HG02642 (cell line): ENCODE measurements around the gene SNED1.

Source experiments
- ATAC-seq: cut with Tn5 transposase; IDR thresholded peaks from one replicate; pipeline ENCODE4 v1.9.1; 2021; ENCODE audit warnings: mild to moderate bottlenecking; ENCODE audit not compliant: unreplicated experiment, poor library complexity

Gene SNED1

GRCh38 chr2:241118737-241119505 lies 120.5 kb downstream of the SNED1 start:
- ATAC-seq, result no peak

GRCh38 chr2:241120440-241120839 lies 122.0 kb downstream of the SNED1 start:
- no peak for ATAC-seq

GRCh38 chr2:241121008-241121407 lies 122.6 kb downstream of the SNED1 start:
- ATAC-seq, result no peak

- no peak for ATAC-seq
Observed at GRCh38 chr2:241122376-241123002, 124.1 kb downstream of the SNED1 start.

GRCh38 chr2:241123816-241124536 lies 125.6 kb downstream of the SNED1 start:
- no peak for ATAC-seq

- ATAC-seq, result no peak
Observed at GRCh38 chr2:241125626-241126025, 127.2 kb downstream of the SNED1 start.

GRCh38 chr2:241126201-241126611 lies 127.8 kb downstream of the SNED1 start:
- ATAC-seq, result no peak

- ATAC-seq, result no peak
Observed at GRCh38 chr2:241126771-241127202, 128.4 kb downstream of the SNED1 start.

- no peak for ATAC-seq
Observed at GRCh38 chr2:241128266-241128665, 129.8 kb downstream of the SNED1 start.

GRCh38 chr2:241129086-241129871 lies 130.9 kb downstream of the SNED1 start:
- ATAC-seq, result no peak

GRCh38 chr2:241130316-241130715 lies 131.9 kb downstream of the SNED1 start:
- no peak for ATAC-seq

- ATAC-seq, result no peak
Observed at GRCh38 chr2:241131531-241131930, 133.1 kb downstream of the SNED1 start.

- no peak for ATAC-seq
Observed at GRCh38 chr2:241132538-241133435, 134.4 kb downstream of the SNED1 start.

- ATAC-seq, result no peak
Observed at GRCh38 chr2:241133436-241133820, 135.0 kb downstream of the SNED1 start.

- ATAC-seq, result no peak
Observed at GRCh38 chr2:241134711-241135110, 136.3 kb downstream of the SNED1 start.

GRCh38 chr2:241135737-241136136 lies 137.3 kb downstream of the SNED1 start:
- no peak for ATAC-seq

GRCh38 chr2:241136191-241136590 lies 137.8 kb downstream of the SNED1 start:
- no peak for ATAC-seq

- ATAC-seq, result no peak
Observed at GRCh38 chr2:241136661-241137260, 138.3 kb downstream of the SNED1 start.
